Measurements from ENCODE around the gene ART4.

DNA sequence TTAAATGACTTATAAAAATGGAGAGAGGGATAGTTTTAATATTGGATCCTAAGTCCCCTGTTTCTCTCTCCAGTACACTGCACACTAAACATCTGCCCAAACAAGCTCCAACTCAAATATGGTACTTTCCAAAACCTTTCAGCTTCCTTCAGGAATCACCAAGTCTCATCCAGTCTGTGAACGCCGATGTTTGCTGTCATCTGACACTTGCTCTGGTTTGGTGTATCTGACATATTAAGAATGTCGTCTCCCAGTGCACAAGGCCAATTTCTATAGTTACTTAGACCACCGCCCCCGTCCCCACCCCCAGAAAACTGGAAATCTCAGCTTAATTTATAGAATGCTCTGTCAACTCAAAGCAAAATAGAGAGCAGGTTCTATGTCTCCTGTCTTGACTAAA lies 47.4 kb upstream of the ART4 start:
- TF ChIP-seq CTCF (IDR thresholded peaks at IDR 0.05) (no peak), POLR2A (IDR thresholded peaks at IDR 0.05) (no peak)
